A549 (cell line): ENCODE data around the gene PARD3B. TPM values are rescaled to one million over a fixed set of nuclear protein-coding genes. Genes with fewer than 3 reads are reported as not detected.

Source experiments
- ATAC-seq, 2 experiments: fragments of 200-7000 bp in 1 of 2; fragments of >200 bp in 1 of 2; cut with Nextera tagmentation in 1 of 2; cut with Tn5 transposase in 1 of 2; 3 replicates each; pipeline versions ENCODE4 v1.8.0 to v1.9.1; 2018 to 2020; ENCODE audit warnings: mild to moderate bottlenecking in 1 of 2, moderate library complexity in 1 of 2
- CTCF ChIA-PET: fragments of 300-600 bp; sonication (Branson Sonifier 250); formaldehyde crosslinking; extraction: SDS; loops from one replicate; lab custom pipeline; 2021; ENCODE audit warnings: antibody characterized with exemption, inconsistent platforms; lab: Yijun Ruan, JAX
- POLR2A ChIA-PET: fragments of 350-600 bp; formaldehyde crosslinking; extraction: SDS; loops from one replicate; lab custom pipeline; 2021; ENCODE audit warnings: antibody characterized with exemption, inconsistent platforms; lab: Yijun Ruan, JAX
- DNase-seq, 2 experiments: peaks; one replicate each; pipeline versions ENCODE4 v3.0.0 to v3.0.0-alpha.2; 2011 to 2016; ENCODE audit warnings: low read depth in 1 of 2, low spot score in 1 of 2
- FAIRE-seq: peaks from 2 replicates; lab custom pipeline; 2011; peaks lifted over from hg19 to GRCh38; lab: Jason Lieb, UNC
- H3K27ac ChIP-seq, 2 experiments: fragments of >200 bp; sonication (Bioruptor Twin); formaldehyde crosslinking; 3 replicates each; pipeline ENCODE4 v1.5.1; 2016 to 2017
- H3K4me1 ChIP-seq: fragments of >200 bp; sonication (Bioruptor Twin); formaldehyde crosslinking; 3 replicates; pipeline ENCODE4 v1.6.1; 2016
- H3K4me2 ChIP-seq: fragments of >200 bp; sonication (Bioruptor Twin); formaldehyde crosslinking; 3 replicates; pipeline ENCODE4 v1.6.1; 2016
- H3K4me3 ChIP-seq: fragments of >200 bp; sonication (Bioruptor Twin); formaldehyde crosslinking; 3 replicates; pipeline ENCODE4 v1.5.1; 2016
- H3K9me3 ChIP-seq: fragments of >200 bp; sonication (Bioruptor Twin); formaldehyde crosslinking; 3 replicates; pipeline ENCODE4 v1.6.1; 2016
- CHD4 ChIP-seq: fragments of 200-600 bp; sonication (generic); IDR thresholded peaks from 2 replicates; pipeline ENCODE4 v1.6.1; 2016; ENCODE audit warnings: antibody characterized with exemption, mild to moderate bottlenecking, borderline replicate concordance
- JUNB ChIP-seq: fragments of >200 bp; sonication (Bioruptor Twin); formaldehyde crosslinking; IDR thresholded peaks from 2 replicates; pipeline ENCODE4 v1.6.1; 2016
- NFE2L2 ChIP-seq: fragments of 150-350 bp; conservative IDR thresholded peaks from 2 replicates; pipeline ENCODE4 v1.6.1; 2014; ENCODE audit warnings: low read length
- RAD21 ChIP-seq, 2 experiments: fragments of >200 bp in 1 of 2; sonication (Bioruptor Twin) in 1 of 2; formaldehyde crosslinking in 1 of 2; IDR thresholded peaks in 1 of 2; conservative IDR thresholded peaks in 1 of 2; 2 replicates in 1 of 2; 3 replicates in 1 of 2; pipeline ENCODE4 v1.6.1; 2012 to 2018; ENCODE audit warnings: inconsistent platforms in 1 of 2
- RARB ChIP-seq: fragments of 250-450 bp; sonication (Bioruptor Pico); IDR thresholded peaks from 2 replicates; pipeline ENCODE4 v1.8.0; 2021; ENCODE audit warnings: mild to moderate bottlenecking, moderate library complexity
- RNF2 ChIP-seq: fragments of 200-600 bp; sonication (generic); IDR thresholded peaks from 2 replicates; pipeline ENCODE4 v1.6.1; 2016; ENCODE audit warnings: low read depth, mild to moderate bottlenecking, antibody characterized with exemption, moderate library complexity, borderline replicate concordance
- ZNF302 ChIP-seq: fragments of 250-450 bp; sonication (Bioruptor Pico); IDR thresholded peaks from 2 replicates; pipeline ENCODE4 v1.9.0; 2021; ENCODE audit warnings: inconsistent platforms, mild to moderate bottlenecking, moderate library complexity
- WGBS: methylation state at CpG from one replicate; pipeline ENCODE4 v1.1.6; 2017; ENCODE audit errors: missing lambda C conversion rate; 5-methylcytosine and 5-hydroxymethylcytosine counted together
- polyA plus RNA-seq, 4 experiments: library from polyadenylated mRNA; depleted of rRNA in 3 of 4; stranded (reverse); fragments of >200 nt; fragmentation: RNase III in 1 of 4; extraction: RNeasy Plus Mini Kit Qiagen cat#74134 plus additional on column Dnase treatment in 1 of 4; gene quantifications; 2 replicates in 3 of 4; 3 replicates in 1 of 4; pipeline ENCODE4 v1.2.3, GENCODE V29; 2011 to 2017
- TF ChIP-seq, protein P1 (sequence below): IDR thresholded peaks from 2 replicates; pipeline ENCODE4 v1.6.1; 2012
- TF ChIP-seq, protein P2 (sequence below): IDR thresholded peaks from 2 replicates; pipeline ENCODE4 v1.6.1; 2012; ENCODE audit warnings: low read depth, borderline replicate concordance
- TF ChIP-seq, protein P3 (sequence below): fragments of 250-450 bp; sonication (Bioruptor Pico); IDR thresholded peaks from 2 replicates; pipeline ENCODE4 v1.5.0; 2020; ENCODE audit warnings: low read depth, mild to moderate bottlenecking, moderate library complexity
- TF ChIP-seq, protein P4 (sequence below): fragments of 200-600 bp; sonication (generic); IDR thresholded peaks from 2 replicates; pipeline ENCODE4 v1.6.1; 2016; ENCODE audit warnings: antibody characterized with exemption, mild to moderate bottlenecking, moderate library complexity

The PARD3B gene
- polyA plus RNA-seq, 2 of the 4 experiments (the other 2 are of a cell fraction): 1.2 to 2.4 TPM

DNA sequence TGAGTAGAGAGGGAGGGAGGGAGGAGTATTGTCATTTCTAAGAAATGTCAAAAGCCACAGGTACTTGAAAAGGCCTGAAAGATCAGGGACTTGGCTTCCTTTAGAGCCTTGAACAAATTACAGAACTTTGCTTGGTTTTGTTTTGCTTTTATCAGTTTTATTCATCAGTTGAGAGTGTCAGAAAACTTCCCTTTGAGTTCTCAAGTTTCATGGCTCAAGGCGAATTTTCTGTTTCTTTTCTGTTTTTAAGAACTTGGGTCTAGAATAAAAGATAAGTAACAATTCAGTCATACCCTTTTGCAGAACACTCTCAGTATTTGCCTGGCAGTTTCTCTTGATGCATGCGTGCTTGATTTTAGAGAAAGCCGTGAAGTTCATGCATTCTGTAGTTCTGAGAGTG is 531.9 kb downstream of the PARD3B start:
- no peak for ATAC-seq
- TF ChIP-seq, protein P1, sequence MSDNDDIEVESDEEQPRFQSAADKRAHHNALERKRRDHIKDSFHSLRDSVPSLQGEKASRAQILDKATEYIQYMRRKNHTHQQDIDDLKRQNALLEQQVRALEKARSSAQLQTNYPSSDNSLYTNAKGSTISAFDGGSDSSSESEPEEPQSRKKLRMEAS: no peak
- TF ChIP-seq CHD4: no peak
- POLR2A ChIA-PET: no interaction called here
- CTCF ChIA-PET: no interaction called here
- H3K27ac ChIP-seq: no peak overlapping the region
- DNase-seq: no peak
- H3K4me2 ChIP-seq: no peak overlapping the region
- 64% methylated on average over 3 of the region's 3 CpGs for WGBS
- no peak for FAIRE-seq
- H3K4me3 ChIP-seq: no peak overlapping the region
- no peaks in the 10 kb centered on the region for H3K9me3 ChIP-seq
- no peaks in the 10 kb centered on the region for H3K4me1 ChIP-seq

DNA sequence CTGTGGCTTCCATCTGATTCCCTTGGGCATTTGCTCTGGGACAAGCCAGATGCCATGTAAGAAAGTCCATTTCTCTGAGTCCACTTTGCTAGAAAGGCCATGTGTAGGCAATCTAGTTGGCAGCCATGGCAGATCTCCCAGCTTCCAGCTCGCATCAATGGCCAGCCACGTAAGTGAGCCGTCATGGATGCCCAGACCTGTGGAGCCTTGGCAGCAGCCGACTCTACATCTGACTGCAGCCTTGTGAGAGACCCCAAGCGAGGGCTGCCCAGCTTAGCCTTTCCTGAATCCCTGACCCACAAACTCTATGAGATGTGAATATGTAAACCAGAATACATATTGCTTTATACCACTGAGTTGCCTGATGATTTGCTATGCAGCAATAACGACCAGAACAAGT is 533.5 kb downstream of the PARD3B start:
- Histone ChIP-seq H3K4me1 (no peaks in the 10 kb centered on the region), H3K4me3 (no peak overlapping the region)
- 48% methylated on average over 5 of the region's 6 CpGs for WGBS
- ATAC-seq: no peak
- CTCF ChIA-PET: no interaction called here
- TF ChIP-seq RAD21 (conservative IDR thresholded peaks at IDR 0.05 in 1 of 2, IDR thresholded peaks at IDR 0.05 in 1 of 2) (no peak), NFE2L2 (no peak), RNF2 (no peak), ZNF302 (CRISPR knock-in tag) (no peak), RARB (no peak)
- TF ChIP-seq, protein P2, sequence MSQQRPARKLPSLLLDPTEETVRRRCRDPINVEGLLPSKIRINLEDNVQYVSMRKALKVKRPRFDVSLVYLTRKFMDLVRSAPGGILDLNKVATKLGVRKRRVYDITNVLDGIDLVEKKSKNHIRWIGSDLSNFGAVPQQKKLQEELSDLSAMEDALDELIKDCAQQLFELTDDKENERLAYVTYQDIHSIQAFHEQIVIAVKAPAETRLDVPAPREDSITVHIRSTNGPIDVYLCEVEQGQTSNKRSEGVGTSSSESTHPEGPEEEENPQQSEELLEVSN: no peak
- TF ChIP-seq, protein P3, sequence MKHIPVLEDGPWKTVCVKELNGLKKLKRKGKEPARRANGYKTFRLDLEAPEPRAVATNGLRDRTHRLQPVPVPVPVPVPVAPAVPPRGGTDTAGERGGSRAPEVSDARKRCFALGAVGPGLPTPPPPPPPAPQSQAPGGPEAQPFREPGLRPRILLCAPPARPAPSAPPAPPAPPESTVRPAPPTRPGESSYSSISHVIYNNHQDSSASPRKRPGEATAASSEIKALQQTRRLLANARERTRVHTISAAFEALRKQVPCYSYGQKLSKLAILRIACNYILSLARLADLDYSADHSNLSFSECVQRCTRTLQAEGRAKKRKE (CRISPR knock-in tag): no peak
- TF ChIP-seq, protein P4, sequence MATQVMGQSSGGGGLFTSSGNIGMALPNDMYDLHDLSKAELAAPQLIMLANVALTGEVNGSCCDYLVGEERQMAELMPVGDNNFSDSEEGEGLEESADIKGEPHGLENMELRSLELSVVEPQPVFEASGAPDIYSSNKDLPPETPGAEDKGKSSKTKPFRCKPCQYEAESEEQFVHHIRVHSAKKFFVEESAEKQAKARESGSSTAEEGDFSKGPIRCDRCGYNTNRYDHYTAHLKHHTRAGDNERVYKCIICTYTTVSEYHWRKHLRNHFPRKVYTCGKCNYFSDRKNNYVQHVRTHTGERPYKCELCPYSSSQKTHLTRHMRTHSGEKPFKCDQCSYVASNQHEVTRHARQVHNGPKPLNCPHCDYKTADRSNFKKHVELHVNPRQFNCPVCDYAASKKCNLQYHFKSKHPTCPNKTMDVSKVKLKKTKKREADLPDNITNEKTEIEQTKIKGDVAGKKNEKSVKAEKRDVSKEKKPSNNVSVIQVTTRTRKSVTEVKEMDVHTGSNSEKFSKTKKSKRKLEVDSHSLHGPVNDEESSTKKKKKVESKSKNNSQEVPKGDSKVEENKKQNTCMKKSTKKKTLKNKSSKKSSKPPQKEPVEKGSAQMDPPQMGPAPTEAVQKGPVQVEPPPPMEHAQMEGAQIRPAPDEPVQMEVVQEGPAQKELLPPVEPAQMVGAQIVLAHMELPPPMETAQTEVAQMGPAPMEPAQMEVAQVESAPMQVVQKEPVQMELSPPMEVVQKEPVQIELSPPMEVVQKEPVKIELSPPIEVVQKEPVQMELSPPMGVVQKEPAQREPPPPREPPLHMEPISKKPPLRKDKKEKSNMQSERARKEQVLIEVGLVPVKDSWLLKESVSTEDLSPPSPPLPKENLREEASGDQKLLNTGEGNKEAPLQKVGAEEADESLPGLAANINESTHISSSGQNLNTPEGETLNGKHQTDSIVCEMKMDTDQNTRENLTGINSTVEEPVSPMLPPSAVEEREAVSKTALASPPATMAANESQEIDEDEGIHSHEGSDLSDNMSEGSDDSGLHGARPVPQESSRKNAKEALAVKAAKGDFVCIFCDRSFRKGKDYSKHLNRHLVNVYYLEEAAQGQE: no peak
- TF ChIP-seq, all 56 proteins: peak for 0
- DNase-seq (no peak), FAIRE-seq (no peak)
- POLR2A ChIA-PET: no interaction called here
- Histone ChIP-seq H3K9me3 (no peaks in the 10 kb centered on the region), H3K4me2 (no peak overlapping the region), H3K27ac (no peak overlapping the region)

DNA sequence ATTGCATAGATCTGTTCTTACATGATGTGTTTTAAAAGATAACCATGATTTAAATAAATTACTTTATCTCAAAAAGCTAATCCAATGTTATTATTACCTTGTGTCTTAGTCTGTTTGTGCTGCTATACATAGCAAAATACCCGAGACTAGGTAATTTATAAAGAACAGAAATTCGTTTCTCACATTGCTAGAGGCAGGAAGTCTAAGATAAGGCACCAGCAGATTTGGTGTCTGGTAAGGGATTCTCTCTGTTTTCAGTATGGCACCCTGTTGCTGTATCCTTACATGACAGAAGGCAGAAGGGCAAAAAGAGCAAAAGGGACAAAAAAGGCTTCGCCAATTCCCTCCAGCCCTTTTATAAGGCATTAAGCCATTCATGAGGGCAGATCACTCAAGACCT is 533.9 kb downstream of the PARD3B start:
- 47% methylated on average over 3 of the region's 3 CpGs for WGBS
- TF ChIP-seq JUNB: no peak
- TF ChIP-seq RAD21 (conservative IDR thresholded peaks at IDR 0.05 in 1 of 2, IDR thresholded peaks at IDR 0.05 in 1 of 2): no peak
- TF ChIP-seq RARB: no peak
- TF ChIP-seq, protein P4: no peak
- FAIRE-seq (no peak), DNase-seq (no peak), ATAC-seq (no peak)
- Histone ChIP-seq H3K4me1 (no peaks in the 10 kb centered on the region), H3K4me2 (no peak overlapping the region), H3K9me3 (no peaks in the 10 kb centered on the region), H3K4me3 (no peak overlapping the region), H3K27ac (no peak overlapping the region)
- CTCF ChIA-PET: no interaction called here
- POLR2A ChIA-PET: no interaction called here
